ENCODE data around the gene HHAT.
"Not testable (repeated sequence)": the region's sequence is repeated elsewhere in the genome, so short reads cannot be mapped to it uniquely, and the experiment has no call there.

HHAT gene

DNA sequence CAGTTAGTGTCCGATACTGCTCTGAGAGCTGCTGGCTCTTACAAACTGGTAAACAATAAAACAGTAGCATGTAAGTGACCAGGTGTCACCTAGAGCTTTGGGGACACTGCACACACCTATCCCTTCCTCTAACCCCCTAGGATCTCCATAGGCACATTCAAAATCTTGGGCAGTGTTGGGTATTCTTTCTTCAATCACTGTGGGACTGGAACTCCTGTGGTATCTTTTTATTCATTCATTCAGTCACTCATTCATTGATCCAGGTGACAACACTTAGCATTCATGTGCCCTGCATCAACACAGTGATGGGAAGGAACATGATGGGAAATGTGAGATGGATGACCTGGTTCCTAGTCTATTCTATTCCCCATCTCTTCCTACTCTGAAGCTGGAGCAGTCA is 73.9 kb downstream of the HHAT start:
- DNase-seq (ENCODE audit: low read depth, low spot score), result no peak
- ChIA-PET CTCF (interaction anchor here (0.6 to 16.4 kb wide), 14 partner anchors 9 to 791 kb away, joined by 3 to 411 read pairs (median 10); partner anchors contain the start of gene KCNH1), POLR2A (interaction anchor here (4.3 kb wide), 1 partner anchor 29 kb away, joined by 27 read pairs; no protein-coding TSS in a partner anchor)

DNA sequence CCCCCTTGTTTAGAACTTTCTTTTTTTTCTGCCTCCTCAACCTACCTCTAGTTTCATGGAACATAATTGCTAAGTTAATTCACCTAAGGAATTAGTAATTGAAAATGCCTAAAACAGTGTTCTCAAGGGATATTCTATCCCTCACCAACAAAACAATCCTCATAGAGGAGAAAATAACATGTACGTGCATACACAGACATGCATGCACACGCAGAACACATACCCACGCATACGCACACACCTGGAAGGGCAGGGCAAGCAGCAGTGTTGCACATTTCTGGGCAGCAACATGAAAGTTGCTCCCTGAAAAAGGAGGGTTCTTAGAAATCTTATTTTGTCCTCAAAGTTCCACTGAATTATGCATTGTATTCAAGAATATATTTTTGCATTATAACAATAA is 76.6 kb downstream of the HHAT start:
- no peak overlapping the region for H3K4me3 ChIP-seq (ENCODE audit: low read depth, low read length)
- ChIA-PET CTCF (interaction anchor here (0.8 to 16.4 kb wide), 15 partner anchors 9 to 737 kb away, joined by 3 to 411 read pairs (median 10); partner anchors contain the start of gene KCNH1), POLR2A (interaction anchor here (1.5 kb wide), 1 partner anchor 32 kb away, joined by 4 read pairs; no protein-coding TSS in a partner anchor)
- TF ChIP-seq, protein P1, sequence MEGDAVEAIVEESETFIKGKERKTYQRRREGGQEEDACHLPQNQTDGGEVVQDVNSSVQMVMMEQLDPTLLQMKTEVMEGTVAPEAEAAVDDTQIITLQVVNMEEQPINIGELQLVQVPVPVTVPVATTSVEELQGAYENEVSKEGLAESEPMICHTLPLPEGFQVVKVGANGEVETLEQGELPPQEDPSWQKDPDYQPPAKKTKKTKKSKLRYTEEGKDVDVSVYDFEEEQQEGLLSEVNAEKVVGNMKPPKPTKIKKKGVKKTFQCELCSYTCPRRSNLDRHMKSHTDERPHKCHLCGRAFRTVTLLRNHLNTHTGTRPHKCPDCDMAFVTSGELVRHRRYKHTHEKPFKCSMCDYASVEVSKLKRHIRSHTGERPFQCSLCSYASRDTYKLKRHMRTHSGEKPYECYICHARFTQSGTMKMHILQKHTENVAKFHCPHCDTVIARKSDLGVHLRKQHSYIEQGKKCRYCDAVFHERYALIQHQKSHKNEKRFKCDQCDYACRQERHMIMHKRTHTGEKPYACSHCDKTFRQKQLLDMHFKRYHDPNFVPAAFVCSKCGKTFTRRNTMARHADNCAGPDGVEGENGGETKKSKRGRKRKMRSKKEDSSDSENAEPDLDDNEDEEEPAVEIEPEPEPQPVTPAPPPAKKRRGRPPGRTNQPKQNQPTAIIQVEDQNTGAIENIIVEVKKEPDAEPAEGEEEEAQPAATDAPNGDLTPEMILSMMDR (IDR thresholded peaks at IDR 0.05; ENCODE audit: insufficient read depth, low read length, missing control alignments), result no peak
- no peak for DNase-seq (ENCODE audit: low read depth, low spot score)

More for the DNA sequence above, 73.9 kb downstream of the HHAT start:
- H3K4me3 ChIP-seq (ENCODE audit: low read depth, low read length), result no peak overlapping the region
- TF ChIP-seq, protein P1 (IDR thresholded peaks at IDR 0.05; ENCODE audit: insufficient read depth, low read length, missing control alignments), result no peak

GRCh38 chr1:210406341-210406740 is 77.6 kb downstream of the HHAT start:
- DNase-seq (ENCODE audit: low read depth, low spot score); POLR2A ChIA-PET; H3K4me3 ChIP-seq (ENCODE audit: low read depth, low read length): not testable (repeated sequence)
- CTCF ChIA-PET, result interaction anchor here (0.6 to 16.4 kb wide), 23 partner anchors 10 to 736 kb away, joined by 3 to 411 read pairs (median 10); partner anchors contain the start of gene KCNH1

DNA sequence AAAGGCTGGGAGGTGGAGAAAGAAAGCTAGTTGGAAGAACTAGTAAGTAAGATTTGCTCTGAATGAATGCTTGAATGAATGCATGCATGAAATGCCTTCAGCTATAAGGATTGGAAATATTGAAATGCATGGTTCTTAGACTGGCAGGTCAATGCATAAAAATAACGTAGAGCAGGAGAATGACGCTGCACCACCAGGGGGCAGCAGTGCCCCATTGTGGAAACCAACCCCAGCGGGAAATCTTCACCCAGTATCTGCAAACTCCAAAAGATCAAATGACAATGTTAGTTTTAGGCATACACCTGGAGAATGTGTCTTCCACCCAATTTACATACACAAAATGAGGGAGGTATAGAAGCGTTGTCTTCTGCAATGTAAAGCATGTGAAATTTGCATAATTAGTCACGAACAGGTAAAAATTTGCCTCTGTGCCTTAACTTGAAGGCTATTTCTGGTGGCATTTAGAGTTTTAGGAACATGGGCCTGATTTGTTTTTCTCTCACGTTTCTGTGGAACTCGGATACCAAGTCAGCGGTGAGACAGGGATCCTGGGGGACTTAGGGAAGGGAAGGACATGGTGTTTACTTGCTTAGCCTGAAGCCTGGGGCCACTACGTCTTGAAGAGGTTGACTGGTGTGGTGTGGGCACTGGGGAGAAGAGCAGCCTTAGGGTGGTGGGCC is 78.6 kb downstream of the HHAT start:
- POLR2A ChIA-PET, result interaction anchor here (0.9 kb wide), 1 partner anchor 33 kb away, joined by 3 read pairs; no protein-coding TSS in a partner anchor
- H3K4me3 ChIP-seq (ENCODE audit: low read depth, low read length), result no peak overlapping the region
- CTCF ChIA-PET, result interaction anchor here (0.6 to 16.4 kb wide), 46 partner anchors 7 to 1106 kb away, joined by 3 to 411 read pairs (median 4); partner anchors contain the start of gene KCNH1
- no peak for DNase-seq (ENCODE audit: low read depth, low spot score)
- TF ChIP-seq, protein P1 (IDR thresholded peaks at IDR 0.05; ENCODE audit: insufficient read depth, low read length, missing control alignments), result peak; percentile 81

GRCh38 chr1:210407887-210408252 is 79.2 kb downstream of the HHAT start:
- ChIA-PET POLR2A (no interaction called here), CTCF (interaction anchor here (0.7 to 11.9 kb wide), 12 partner anchors 8 to 734 kb away, joined by 3 to 328 read pairs (median 6); partner anchors contain the start of gene KCNH1)
- no peak for DNase-seq (ENCODE audit: low read depth, low spot score)
- H3K4me3 ChIP-seq (ENCODE audit: low read depth, low read length), result no peak overlapping the region
- TF ChIP-seq, protein P1 (IDR thresholded peaks at IDR 0.05; ENCODE audit: insufficient read depth, low read length, missing control alignments), result no peak

DNA sequence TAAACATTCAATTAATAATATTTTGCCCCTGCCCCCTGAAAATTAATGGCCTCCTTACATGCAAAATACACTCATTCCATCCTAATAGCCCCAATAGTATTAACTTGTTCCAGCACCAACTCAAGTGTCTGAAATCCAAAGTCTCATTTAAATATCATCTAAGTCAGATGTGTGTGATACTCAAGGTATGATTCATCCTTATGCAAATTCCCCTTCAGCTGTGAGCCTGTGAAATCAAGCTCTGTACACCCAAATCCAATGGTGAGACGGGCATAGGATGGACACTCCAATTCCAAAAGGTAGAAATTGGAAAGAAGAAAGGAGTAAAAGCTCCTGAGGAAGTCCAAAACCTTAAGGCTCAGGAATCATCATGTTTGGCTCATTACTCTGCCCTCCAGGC is 83.5 kb downstream of the HHAT start:
- TF ChIP-seq, protein P1 (IDR thresholded peaks at IDR 0.05; ENCODE audit: insufficient read depth, low read length, missing control alignments), result no peak
- POLR2A ChIA-PET, result no interaction called here
- no peak overlapping the region for H3K4me3 ChIP-seq (ENCODE audit: low read depth, low read length)
- no peak for DNase-seq (ENCODE audit: low read depth, low spot score)
- CTCF ChIA-PET, result interaction anchor here (1.2 to 10.5 kb wide), 4 partner anchors 10 to 722 kb away, joined by 3 to 116 read pairs (median 34); partner anchors contain the start of gene KCNH1

All from AG04449 (cell line).